ENCODE data around the gene RNF217.

RNF217 gene

GRCh38 chr6:124987999-124988591, 25.9 kb downstream of the RNF217 start:
- Histone ChIP-seq H2AFZ (ENCODE audit: low read length, unreplicated experiment) (no peak overlapping the region), H3K4me3 (ENCODE audit: low read depth, low read length) (no peak overlapping the region), H3K79me2 (ENCODE audit: control insufficient read depth, insufficient read depth, low read length, unreplicated experiment) (peaks cover 81% of the 10 kb centered on the region), H3K36me3 (ENCODE audit: insufficient read depth, low read length) (peaks cover 7% of the 10 kb centered on the region; the same call in 1 of the 2 replicates), H3K27me3 (ENCODE audit: insufficient read depth, low read length) (no peaks in the 10 kb centered on the region), H3K27ac (ENCODE audit: low read depth, low read length) (no peak overlapping the region), H3K4me1 (ENCODE audit: control insufficient read depth, insufficient read depth, low read length, unreplicated experiment) (peaks cover 38% of the 10 kb centered on the region)

- Histone ChIP-seq H2AFZ (ENCODE audit: low read length, unreplicated experiment) (no peak overlapping the region), H3K36me3 (ENCODE audit: insufficient read depth, low read length) (peaks cover 7% of the 10 kb centered on the region; the same call in 1 of the 2 replicates), H3K27ac (ENCODE audit: low read depth, low read length) (no peak overlapping the region), H3K79me2 (ENCODE audit: control insufficient read depth, insufficient read depth, low read length, unreplicated experiment) (peaks cover 76% of the 10 kb centered on the region), H3K27me3 (ENCODE audit: insufficient read depth, low read length) (no peaks in the 10 kb centered on the region), H3K4me3 (ENCODE audit: low read depth, low read length) (no peak overlapping the region), H3K4me1 (ENCODE audit: control insufficient read depth, insufficient read depth, low read length, unreplicated experiment) (peaks cover 34% of the 10 kb centered on the region)
Observed at GRCh38 chr6:124989136-124989983, 27.1 kb downstream of the RNF217 start.

GRCh38 chr6:124990988-124991387, 28.8 kb downstream of the RNF217 start:
- H2AFZ ChIP-seq (ENCODE audit: low read length, unreplicated experiment) = no peak overlapping the region
- no peak overlapping the region for H3K27ac ChIP-seq (ENCODE audit: low read depth, low read length)
- H3K27me3 ChIP-seq (ENCODE audit: insufficient read depth, low read length) = no peaks in the 10 kb centered on the region
- H3K79me2 ChIP-seq (ENCODE audit: control insufficient read depth, insufficient read depth, low read length, unreplicated experiment) = peaks cover 74% of the 10 kb centered on the region
- no peak overlapping the region for H3K4me3 ChIP-seq (ENCODE audit: low read depth, low read length)
- H3K4me1 ChIP-seq (ENCODE audit: control insufficient read depth, insufficient read depth, low read length, unreplicated experiment) = peaks cover 33% of the 10 kb centered on the region
- H3K36me3 ChIP-seq (ENCODE audit: insufficient read depth, low read length) = peaks cover 7% of the 10 kb centered on the region; the same call in 1 of the 2 replicates

GRCh38 chr6:124991764-124992295, 29.6 kb downstream of the RNF217 start:
- H3K4me3 ChIP-seq (ENCODE audit: low read depth, low read length) = no peak overlapping the region
- peaks cover 74% of the 10 kb centered on the region for H3K79me2 ChIP-seq (ENCODE audit: control insufficient read depth, insufficient read depth, low read length, unreplicated experiment)
- no peaks in the 10 kb centered on the region for H3K27me3 ChIP-seq (ENCODE audit: insufficient read depth, low read length)
- peaks cover 7% of the 10 kb centered on the region; the same call in 1 of the 2 replicates for H3K36me3 ChIP-seq (ENCODE audit: insufficient read depth, low read length)
- peaks cover 34% of the 10 kb centered on the region for H3K4me1 ChIP-seq (ENCODE audit: control insufficient read depth, insufficient read depth, low read length, unreplicated experiment)
- H2AFZ ChIP-seq (ENCODE audit: low read length, unreplicated experiment) = no peak overlapping the region
- H3K27ac ChIP-seq (ENCODE audit: low read depth, low read length) = no peak overlapping the region

- H3K4me1 ChIP-seq (ENCODE audit: control insufficient read depth, insufficient read depth, low read length, unreplicated experiment) = peaks cover 31% of the 10 kb centered on the region
- peaks cover 17% of the 10 kb centered on the region; the same call in 1 of the 2 replicates for H3K36me3 ChIP-seq (ENCODE audit: insufficient read depth, low read length)
- no peak overlapping the region for H2AFZ ChIP-seq (ENCODE audit: low read length, unreplicated experiment)
- no peak overlapping the region for H3K27ac ChIP-seq (ENCODE audit: low read depth, low read length)
- H3K4me3 ChIP-seq (ENCODE audit: low read depth, low read length) = no peak overlapping the region
- peaks cover 73% of the 10 kb centered on the region for H3K79me2 ChIP-seq (ENCODE audit: control insufficient read depth, insufficient read depth, low read length, unreplicated experiment)
- no peaks in the 10 kb centered on the region for H3K27me3 ChIP-seq (ENCODE audit: insufficient read depth, low read length)
Observed at GRCh38 chr6:124993327-124993726, 31.1 kb downstream of the RNF217 start.

GRCh38 chr6:124994648-124995047, 32.4 kb downstream of the RNF217 start:
- peaks cover 13% of the 10 kb centered on the region; the same call in 1 of the 2 replicates for H3K36me3 ChIP-seq (ENCODE audit: insufficient read depth, low read length)
- no peaks in the 10 kb centered on the region for H3K27me3 ChIP-seq (ENCODE audit: insufficient read depth, low read length)
- H3K79me2 ChIP-seq (ENCODE audit: control insufficient read depth, insufficient read depth, low read length, unreplicated experiment) = peaks cover 62% of the 10 kb centered on the region
- peak overlapping the region; percentile 73 for H3K27ac ChIP-seq (ENCODE audit: low read depth, low read length)
- H3K4me1 ChIP-seq (ENCODE audit: control insufficient read depth, insufficient read depth, low read length, unreplicated experiment) = peaks cover 31% of the 10 kb centered on the region
- H2AFZ ChIP-seq (ENCODE audit: low read length, unreplicated experiment) = no peak overlapping the region
- H3K4me3 ChIP-seq (ENCODE audit: low read depth, low read length) = no peak overlapping the region

- Histone ChIP-seq H3K4me3 (ENCODE audit: low read depth, low read length) (peak overlapping the region; percentile 33), H3K36me3 (ENCODE audit: insufficient read depth, low read length) (0 out of 2 replicates have a peak, but pooled peaks cover 11% of the 10 kb centered on the region), H3K27ac (ENCODE audit: low read depth, low read length) (peak overlapping the region; percentile 73), H3K4me1 (ENCODE audit: control insufficient read depth, insufficient read depth, low read length, unreplicated experiment) (peaks cover 31% of the 10 kb centered on the region), H3K79me2 (ENCODE audit: control insufficient read depth, insufficient read depth, low read length, unreplicated experiment) (peaks cover 58% of the 10 kb centered on the region), H3K27me3 (ENCODE audit: insufficient read depth, low read length) (no peaks in the 10 kb centered on the region), H2AFZ (ENCODE audit: low read length, unreplicated experiment) (peak overlapping the region; percentile 23)
Observed at GRCh38 chr6:124995131-124995530, 32.9 kb downstream of the RNF217 start.

- Histone ChIP-seq H2AFZ (ENCODE audit: low read length, unreplicated experiment) (peak overlapping the region; percentile 23), H3K36me3 (ENCODE audit: insufficient read depth, low read length) (0 out of 2 replicates have a peak, but pooled peaks cover 11% of the 10 kb centered on the region), H3K27ac (ENCODE audit: low read depth, low read length) (peak overlapping the region; percentile 73), H3K4me1 (ENCODE audit: control insufficient read depth, insufficient read depth, low read length, unreplicated experiment) (peaks cover 31% of the 10 kb centered on the region), H3K27me3 (ENCODE audit: insufficient read depth, low read length) (no peaks in the 10 kb centered on the region), H3K4me3 (ENCODE audit: low read depth, low read length) (peak overlapping the region; percentile 33), H3K79me2 (ENCODE audit: control insufficient read depth, insufficient read depth, low read length, unreplicated experiment) (peaks cover 57% of the 10 kb centered on the region)
Observed at GRCh38 chr6:124995645-124996325, 33.5 kb downstream of the RNF217 start.

- H3K79me2 ChIP-seq (ENCODE audit: control insufficient read depth, insufficient read depth, low read length, unreplicated experiment) = peaks cover 57% of the 10 kb centered on the region
- 0 out of 2 replicates have a peak, but pooled peaks cover 11% of the 10 kb centered on the region for H3K36me3 ChIP-seq (ENCODE audit: insufficient read depth, low read length)
- peaks cover 34% of the 10 kb centered on the region for H3K4me1 ChIP-seq (ENCODE audit: control insufficient read depth, insufficient read depth, low read length, unreplicated experiment)
- no peaks in the 10 kb centered on the region for H3K27me3 ChIP-seq (ENCODE audit: insufficient read depth, low read length)
- no peak overlapping the region for H2AFZ ChIP-seq (ENCODE audit: low read length, unreplicated experiment)
- H3K4me3 ChIP-seq (ENCODE audit: low read depth, low read length) = no peak overlapping the region
- peak overlapping the region; percentile 73; the same call in 1 of the 2 replicates for H3K27ac ChIP-seq (ENCODE audit: low read depth, low read length)
Observed at GRCh38 chr6:124996411-124996810, 34.2 kb downstream of the RNF217 start.

GRCh38 chr6:124997196-124997875, 35.1 kb downstream of the RNF217 start:
- H2AFZ ChIP-seq (ENCODE audit: low read length, unreplicated experiment) = no peak overlapping the region
- H3K36me3 ChIP-seq (ENCODE audit: insufficient read depth, low read length) = 0 out of 2 replicates have a peak, but pooled peaks cover 11% of the 10 kb centered on the region
- H3K4me3 ChIP-seq (ENCODE audit: low read depth, low read length) = no peak overlapping the region
- peaks cover 43% of the 10 kb centered on the region for H3K4me1 ChIP-seq (ENCODE audit: control insufficient read depth, insufficient read depth, low read length, unreplicated experiment)
- H3K79me2 ChIP-seq (ENCODE audit: control insufficient read depth, insufficient read depth, low read length, unreplicated experiment) = peaks cover 56% of the 10 kb centered on the region
- no peak overlapping the region for H3K27ac ChIP-seq (ENCODE audit: low read depth, low read length)
- no peaks in the 10 kb centered on the region for H3K27me3 ChIP-seq (ENCODE audit: insufficient read depth, low read length)
